K562 (cell line): ENCODE measurements around the gene ASGR2. TPM values are rescaled to one million over a fixed set of nuclear protein-coding genes. Genes with fewer than 3 reads are reported as not detected.

Experiments
- ATAC-seq: fragments of 200-7000 bp; cut with Tn5 transposase; 3 replicates; pipeline ENCODE4 v1.9.1; 2020; ENCODE audit warnings: moderate library complexity
- BruUV-seq: library from RNA; stranded (reverse); fragments of 400-500 nt; replicated peaks from 2 replicates; lab custom pipeline; 2021; lab: Mats Ljungman, UMichigan
- CTCF ChIA-PET: fragments of 300-600 bp; formaldehyde crosslinking; extraction: SDS; loops from one replicate; lab custom pipeline; 2021; ENCODE audit warnings: low intra/inter-chr PET ratio; lab: Yijun Ruan, JAX
- POLR2A ChIA-PET: fragments of 300-600, 350-650 bp; sonication (Branson Sonifier 250); formaldehyde crosslinking; extraction: SDS; loops from one replicate; lab custom pipeline; 2021; ENCODE audit warnings: antibody characterized with exemption, inconsistent platforms; lab: Yijun Ruan, JAX
- DNase-seq, 4 experiments: peaks; one replicate each; pipeline versions ENCODE4 v3.0.0 to v3.0.0-alpha.2; 2011 to 2018; ENCODE audit warnings: low spot score in 3 of 4, mixed read lengths in 3 of 4; ENCODE audit errors: extremely low read depth in 1 of 4
- FAIRE-seq: peaks from 2 replicates; lab custom pipeline; 2011; peaks lifted over from hg19 to GRCh38; lab: Jason Lieb, UNC
- H2AFZ ChIP-seq: 2 replicates; pipeline ENCODE4 v1.6.0; 2011; ENCODE audit warnings: low read depth, low read length, control low read depth, inconsistent platforms
- H3K27ac ChIP-seq: fragments of 200-600 bp; 3 replicates; pipeline ENCODE4 v1.8.0; 2011; ENCODE audit warnings: low read depth, mild to moderate bottlenecking, control low read depth, inconsistent platforms, low read length, moderate library complexity, mixed read lengths; ENCODE audit errors: extremely low read depth
- H3K27me3 ChIP-seq, 2 experiments: fragments of 300-600 bp in 1 of 2; 2 replicates in 1 of 2; 3 replicates in 1 of 2; pipeline versions ENCODE4 v1.6.0 to v1.8.0; 2011; ENCODE audit warnings: inconsistent platforms in 2 of 2, low read length in 2 of 2, mild to moderate bottlenecking in 1 of 2, mixed read lengths in 1 of 2, moderate library complexity in 1 of 2; ENCODE audit not compliant: control insufficient read depth in 2 of 2, insufficient read depth in 2 of 2
- H3K36me3 ChIP-seq: fragments of 300-600 bp; 3 replicates; pipeline ENCODE4 v1.8.0; 2011; ENCODE audit warnings: mild to moderate bottlenecking, low read length, inconsistent platforms; ENCODE audit not compliant: control insufficient read depth, insufficient read depth
- H3K4me1 ChIP-seq, 2 experiments: fragments of 200-600 bp in 1 of 2; replicated peaks in 1 of 2; 2 replicates in 1 of 2; 3 replicates in 1 of 2; pipeline versions ENCODE4 v1.5.1 to v1.8.0; 2011; ENCODE audit warnings: inconsistent platforms in 2 of 2, low read length in 2 of 2, mild to moderate bottlenecking in 1 of 2, mixed read lengths in 1 of 2, moderate library complexity in 1 of 2; ENCODE audit not compliant: control insufficient read depth in 2 of 2, insufficient read depth in 2 of 2
- H3K4me2 ChIP-seq: 2 replicates; pipeline ENCODE4 v1.6.1; 2011; ENCODE audit warnings: low read length, control low read depth, inconsistent platforms, mixed read lengths; ENCODE audit not compliant: insufficient read depth
- H3K4me3 ChIP-seq: fragments of 200-600 bp; sonication (generic), shearing (Covaris generic); 2 replicates; pipeline ENCODE4 v1.5.1; 2016; ENCODE audit warnings: control low read depth, inconsistent platforms
- H3K79me2 ChIP-seq: fragments of 200-600 bp; 3 replicates; pipeline ENCODE4 v1.8.0; 2011; ENCODE audit warnings: low read length, inconsistent platforms; ENCODE audit not compliant: control insufficient read depth, insufficient read depth
- H3K9ac ChIP-seq, 2 experiments: 2 replicates each; pipeline versions ENCODE4 v1.6.0 to v1.6.1; 2011; ENCODE audit warnings: low read depth in 2 of 2, low read length in 2 of 2, control low read depth in 1 of 2, inconsistent platforms in 1 of 2, mild to moderate bottlenecking in 1 of 2, mixed read lengths in 1 of 2; ENCODE audit not compliant: insufficient read depth in 1 of 2
- H3K9me1 ChIP-seq: one replicate; pipeline ENCODE4 v1.6.0; 2011; ENCODE audit warnings: inconsistent platforms, mild to moderate bottlenecking, low read length, moderate library complexity; ENCODE audit not compliant: control insufficient read depth, insufficient read depth
- H3K9me3 ChIP-seq: replicated peaks from 2 replicates; pipeline ENCODE4 v1.5.1; 2011; ENCODE audit warnings: low read depth, low read length, inconsistent platforms; ENCODE audit not compliant: control insufficient read depth, insufficient read depth
- H4K20me1 ChIP-seq: replicated peaks from 2 replicates; pipeline ENCODE4 v1.6.1; 2011; ENCODE audit warnings: low read length, inconsistent platforms, mixed read lengths; ENCODE audit not compliant: control insufficient read depth, insufficient read depth
- FIP1L1 ChIP-seq: fragments of 200-400 bp; formaldehyde crosslinking; IDR thresholded peaks from 2 replicates; pipeline ENCODE4 v1.6.1; 2018; ENCODE audit warnings: mild to moderate bottlenecking, low read depth, low read length; ENCODE audit not compliant: poor library complexity, severe bottlenecking
- GATAD2B ChIP-seq: fragments of 450-650 bp; IDR thresholded peaks from 2 replicates; pipeline ENCODE4 v1.6.1; 2017; ENCODE audit warnings: mild to moderate bottlenecking, borderline replicate concordance
- PCBP1 ChIP-seq: fragments of 200-400 bp; formaldehyde crosslinking; IDR thresholded peaks from 2 replicates; pipeline ENCODE4 v1.6.1; 2018; ENCODE audit warnings: mild to moderate bottlenecking, low read depth, low read length; ENCODE audit not compliant: poor library complexity, severe bottlenecking
- PRDM10 ChIP-seq: fragments of 450-650 bp; IDR thresholded peaks from 2 replicates; pipeline ENCODE4 v1.6.1; 2018; ENCODE audit not compliant: partially characterized antibody
- SETDB1 ChIP-seq: IDR thresholded peaks from one replicate; pipeline ENCODE4 v1.6.1; 2012; ENCODE audit warnings: low read length, control low read depth, inconsistent platforms
- SMAD3 ChIP-seq: fragments of 450-650 bp; formaldehyde crosslinking; conservative IDR thresholded peaks from 2 replicates; pipeline ENCODE4 v1.4.0; 2020; ENCODE audit warnings: mild to moderate bottlenecking
- SP1 ChIP-seq: sonication (generic); formaldehyde crosslinking; IDR thresholded peaks from 2 replicates; pipeline ENCODE4 v1.8.1; 2022; ENCODE audit warnings: mild to moderate bottlenecking, missing genetic modification reagents
- XRCC5 ChIP-seq: fragments of 200-400 bp; formaldehyde crosslinking; IDR thresholded peaks from 2 replicates; pipeline ENCODE4 v1.6.1; 2017; ENCODE audit warnings: low read depth, mild to moderate bottlenecking, low read length
- ZNF165 ChIP-seq: fragments of 250-450 bp; sonication (Bioruptor Pico); IDR thresholded peaks from 2 replicates; pipeline ENCODE4 v1.4.0; 2020; ENCODE audit warnings: borderline replicate concordance
- ZNF282 ChIP-seq: sonication (generic); formaldehyde crosslinking; IDR thresholded peaks from 2 replicates; pipeline ENCODE4 v1.8.1; 2023; ENCODE audit warnings: missing genetic modification reagents
- ZNF518B ChIP-seq: fragments of 250-450 bp; sonication (Bioruptor Pico); IDR thresholded peaks from 2 replicates; pipeline ENCODE4 v1.5.0; 2021; ENCODE audit warnings: mild to moderate bottlenecking, moderate library complexity
- ZNF766 ChIP-seq: fragments of 200-800 bp; sonication (Bioruptor generic); conservative IDR thresholded peaks from 2 replicates; pipeline ENCODE4 v1.6.1; 2016; ENCODE audit warnings: missing genetic modification characterization, missing compliant biosample characterization
- WGBS: fragments of 100-300 bp; shearing (Covaris generic); methylation state at CpG from one replicate; pipeline ENCODE4 v1.1.6; 2016; ENCODE audit warnings: low coverage, mixed read lengths; ENCODE audit not compliant: insufficient coverage; ENCODE audit errors: missing lambda C conversion rate; 5-methylcytosine and 5-hydroxymethylcytosine counted together
- in situ Hi-C: fragments of 300-500 bp; cut with MboI; formaldehyde crosslinking; loops from 4 replicates; pipeline ENCODE4 v1.15.0; 2018; ENCODE audit warnings: inconsistent platforms, mixed read lengths
- intact Hi-C: fragments of 100-400 bp; cut with micrococcal nuclease; formaldehyde crosslinking; loops from 2 replicates; pipeline ENCODE4 v1.14.2; 2022
- polyA plus RNA-seq, 8 experiments: library from polyadenylated mRNA; depleted of rRNA in 4 of 8; stranded (reverse) in 5 of 8; unstranded in 3 of 8; fragments of >200 nt; fragmentation: Nextera tagmentation in 2 of 8; fragmentation: Illumina TruSeq in 1 of 8; extraction: Ambion mirVana in 2 of 8; extraction: Trizol in 1 of 8; gene quantifications; 2 replicates each; pipeline versions ENCODE4 v1.2.1 to v1.2.3, GENCODE V29; 2011 to 2014; ENCODE audit warnings: inconsistent platforms in 1 of 8, missing spikeins in 1 of 8
- total RNA-seq, 7 experiments: library from RNA; depleted of rRNA in 6 of 7; stranded (reverse); fragments of >200 nt in 6 of 7; fragmentation: Illumina TruSeq in 2 of 7; extraction: Trizol in 2 of 7; gene quantifications; 2 replicates each; pipeline versions ENCODE4 v1.2.1 to v1.2.3, GENCODE V29; 2011 to 2021; ENCODE audit warnings: low replicate concordance in 1 of 7
- TF ChIP-seq, protein P1 (sequence below): fragments of 250-450 bp; sonication (Bioruptor Pico); IDR thresholded peaks from 2 replicates; pipeline ENCODE4 v1.4.0; 2020; ENCODE audit warnings: mild to moderate bottlenecking

Gene ASGR2
- total and polyA plus RNA-seq, 9 of the 15 experiments (the other 6 are each of a cell fraction or from before 2014, with no cell fraction given) = not detected

- POLR2A ChIA-PET = no interaction called here
- no peak overlapping the region for H3K27ac ChIP-seq
- intact Hi-C loops (no loop called here), in situ Hi-C loops (no loop called here)
- no peaks in the 10 kb centered on the region for H3K9me3 ChIP-seq
- no peaks in the 10 kb centered on the region for H3K79me2 ChIP-seq
- 4% methylated on average over 4 of the region's 4 CpGs for WGBS
- CTCF ChIA-PET = no interaction called here
- H4K20me1 ChIP-seq = 0 out of 2 replicates have a peak, but pooled peaks cover 2% of the 10 kb centered on the region
- H2AFZ ChIP-seq = no peak overlapping the region
- H3K36me3 ChIP-seq = no peaks in the 10 kb centered on the region
- H3K4me1 ChIP-seq = no peaks in the 10 kb centered on the region; a peak in 1 of 5 replicates
- FAIRE-seq (no peak), DNase-seq (no peak), ATAC-seq (no peak)
- H3K4me2 ChIP-seq = no peak overlapping the region
- no TSS peak for BruUV-seq
- no peaks in the 10 kb centered on the region for H3K9me1 ChIP-seq
- no peak overlapping the region for H3K4me3 ChIP-seq
- peaks cover 13 to 15% of the 10 kb centered on the region in 2 experiments for H3K27me3 ChIP-seq
- no peak overlapping the region for H3K9ac ChIP-seq
- TF ChIP-seq ZNF766 (CRISPR knock-in tag) (no peak), ZNF165 (no peak), SP1 (CRISPR knock-in tag) (no peak), SMAD3 (CRISPR knock-in tag) (no peak), GATAD2B (no peak), XRCC5 (no peak), PRDM10 (no peak), ZNF518B (CRISPR knock-in tag) (no peak), PCBP1 (no peak), SETDB1 (no peak), FIP1L1 (no peak), ZNF282 (CRISPR knock-in tag) (no peak)
- TF ChIP-seq, protein P1, sequence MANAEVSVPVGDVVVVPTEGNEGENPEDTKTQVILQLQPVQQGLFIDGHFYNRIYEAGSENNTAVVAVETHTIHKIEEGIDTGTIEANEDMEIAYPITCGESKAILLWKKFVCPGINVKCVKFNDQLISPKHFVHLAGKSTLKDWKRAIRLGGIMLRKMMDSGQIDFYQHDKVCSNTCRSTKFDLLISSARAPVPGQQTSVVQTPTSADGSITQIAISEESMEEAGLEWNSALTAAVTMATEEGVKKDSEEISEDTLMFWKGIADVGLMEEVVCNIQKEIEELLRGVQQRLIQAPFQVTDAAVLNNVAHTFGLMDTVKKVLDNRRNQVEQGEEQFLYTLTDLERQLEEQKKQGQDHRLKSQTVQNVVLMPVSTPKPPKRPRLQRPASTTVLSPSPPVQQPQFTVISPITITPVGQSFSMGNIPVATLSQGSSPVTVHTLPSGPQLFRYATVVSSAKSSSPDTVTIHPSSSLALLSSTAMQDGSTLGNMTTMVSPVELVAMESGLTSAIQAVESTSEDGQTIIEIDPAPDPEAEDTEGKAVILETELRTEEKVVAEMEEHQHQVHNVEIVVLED (CRISPR knock-in tag) = no peak
Measured at GRCh38 chr17:7056386-7056785, 58.2 kb downstream of the ASGR2 start.
